Activated T-helper 1 cell treated with anti-CD3 and anti-CD28 coated beads, Interleukin-12 subunit alpha, Interleukin-12 subunit beta, Interleukin-2, Interleukin-4 antibody, amounts not matched to agents 30 ng/mL and 10 ng/mL and 1 ng/mL, durations not matched to agents 14 hours and 24 hours and 36 hours (primary cell): ENCODE measurements around the gene RAC2. TPM values are rescaled to one million over a fixed set of nuclear protein-coding genes. Genes with fewer than 3 reads are reported as not detected.

ENCODE experiments used
- DNase-seq: peaks from one replicate; pipeline ENCODE4 v3.0.0; 2021; ENCODE audit warnings: low spot score
- H3K27ac Mint-ChIP-seq: one replicate; pipeline ENCODE4 v1.8.0; 2021; ENCODE audit warnings: mild to moderate bottlenecking, mixed read lengths
- H3K27me3 Mint-ChIP-seq: one replicate; pipeline ENCODE4 v1.8.0; 2022; ENCODE audit warnings: mild to moderate bottlenecking, moderate library complexity, mixed read lengths; ENCODE audit not compliant: insufficient read depth
- H3K36me3 Mint-ChIP-seq: one replicate; pipeline ENCODE4 v1.8.0; 2021; ENCODE audit warnings: low read depth, mixed read lengths
- H3K4me1 Mint-ChIP-seq: one replicate; pipeline ENCODE4 v1.8.0; 2021; ENCODE audit warnings: low read depth, mixed read lengths
- H3K4me3 Mint-ChIP-seq: one replicate; pipeline ENCODE4 v1.8.0; 2021; ENCODE audit warnings: mild to moderate bottlenecking, moderate library complexity, mixed read lengths
- H3K9me3 Mint-ChIP-seq: one replicate; pipeline ENCODE4 v1.8.0; 2021; ENCODE audit warnings: mixed read lengths
- intact Hi-C: fragments of 100-400 bp; cut with micrococcal nuclease; formaldehyde crosslinking; loops from one replicate; pipeline ENCODE4 v1.15.1; 2024
- total RNA-seq: library from RNA; stranded (reverse); gene quantifications from 2 replicates; pipeline ENCODE4 v1.2.3, GENCODE V29; 2022

RAC2 gene
- total RNA-seq, 1 donor from 2014 or later: 614 TPM

- DNase-seq: no peak
- intact Hi-C loops: no loop called here
- Mint-ChIP-seq H3K36me3 (peaks cover 79% of the 10 kb centered on the region), H3K9me3 (peaks cover 4% of the 10 kb centered on the region), H3K27me3 (no peaks in the 10 kb centered on the region), H3K4me1 (peaks cover 90% of the 10 kb centered on the region), H3K27ac (peak overlapping the region; percentile 91), H3K4me3 (no peak overlapping the region)
These were observed 17.6 kb downstream of the RAC2 start for GRCh38 chr22:37226514-37226913.

GRCh38 chr22:37226087-37226486 is 18.0 kb downstream of the RAC2 start:
- intact Hi-C loops: no loop called here
- peaks cover 79% of the 10 kb centered on the region for H3K36me3 Mint-ChIP-seq
- H3K4me1 Mint-ChIP-seq: peaks cover 90% of the 10 kb centered on the region
- no peaks in the 10 kb centered on the region for H3K27me3 Mint-ChIP-seq
- peaks cover 8% of the 10 kb centered on the region for H3K9me3 Mint-ChIP-seq
- no peak overlapping the region for H3K4me3 Mint-ChIP-seq
- peak overlapping the region; percentile 91 for H3K27ac Mint-ChIP-seq
- DNase-seq: no peak

DNA sequence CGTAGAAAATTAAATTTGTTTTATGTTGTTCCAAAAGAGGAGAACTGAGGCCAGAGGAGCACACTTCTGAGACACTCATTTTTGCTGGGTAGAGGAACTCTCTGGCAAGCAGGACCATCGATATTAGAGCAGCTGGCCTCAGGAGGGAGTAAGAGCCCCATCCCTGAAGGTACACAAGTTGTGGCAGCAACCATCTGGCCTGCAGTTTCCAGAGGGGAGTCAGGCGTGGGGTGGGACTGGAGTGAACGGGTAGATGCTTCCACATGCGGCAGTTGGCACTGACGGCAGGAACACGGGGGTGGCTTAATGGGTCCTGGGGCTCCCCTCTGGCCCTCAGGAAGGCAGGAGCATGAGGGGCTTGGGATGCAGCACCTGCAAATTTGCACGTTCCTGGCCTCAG is 18.6 kb downstream of the RAC2 start:
- Mint-ChIP-seq H3K27ac (peak overlapping the region; percentile 91), H3K4me1 (peaks cover 90% of the 10 kb centered on the region), H3K4me3 (no peak overlapping the region), H3K9me3 (peaks cover 13% of the 10 kb centered on the region), H3K27me3 (no peaks in the 10 kb centered on the region), H3K36me3 (peaks cover 80% of the 10 kb centered on the region)
- no peak for DNase-seq
- intact Hi-C loops: no loop called here

GRCh38 chr22:37224757-37225420 is 19.2 kb downstream of the RAC2 start:
- Mint-ChIP-seq H3K4me3 (peak overlapping the region; percentile 46), H3K4me1 (peaks cover 89% of the 10 kb centered on the region), H3K9me3 (peaks cover 13% of the 10 kb centered on the region), H3K27me3 (no peaks in the 10 kb centered on the region), H3K36me3 (peaks cover 81% of the 10 kb centered on the region), H3K27ac (peak overlapping the region; percentile 91)
- intact Hi-C loops: no loop called here
- DNase-seq: no peak

DNA sequence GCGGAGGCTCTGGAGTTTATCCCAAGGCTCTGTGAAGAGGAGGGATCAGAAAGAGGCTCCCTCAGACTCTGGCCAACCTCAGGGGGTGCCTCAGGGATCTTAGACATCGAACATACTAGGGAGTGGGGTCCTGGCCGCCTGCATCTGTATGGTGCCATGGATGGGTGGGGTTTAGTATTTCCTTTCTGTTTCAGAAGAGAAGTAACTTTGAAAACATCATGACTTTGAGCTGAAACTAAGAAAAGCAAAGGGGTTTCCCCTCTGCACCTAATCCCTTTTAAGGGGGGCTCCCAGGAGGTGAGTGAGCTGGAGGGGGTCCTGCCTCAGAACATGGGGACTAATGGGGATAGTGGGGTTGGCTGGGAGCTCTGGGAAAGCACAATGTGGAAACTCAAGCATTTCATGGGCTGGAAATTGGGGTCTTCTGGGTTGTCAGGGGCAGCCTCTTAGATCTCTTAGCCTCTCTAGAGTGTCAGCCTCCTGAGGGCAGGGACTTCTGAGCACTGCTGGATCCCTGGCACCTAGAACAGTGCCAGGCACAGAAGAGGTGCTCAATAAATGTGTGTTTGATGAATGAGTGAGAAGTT is 20.0 kb downstream of the RAC2 start:
- Mint-ChIP-seq H3K36me3 (peaks cover 77% of the 10 kb centered on the region), H3K27ac (peak overlapping the region; percentile 93), H3K4me3 (peak overlapping the region; percentile 69), H3K9me3 (peaks cover 13% of the 10 kb centered on the region), H3K4me1 (peaks cover 89% of the 10 kb centered on the region), H3K27me3 (no peaks in the 10 kb centered on the region)
- intact Hi-C loops: no loop called here
- DNase-seq: no peak

DNA sequence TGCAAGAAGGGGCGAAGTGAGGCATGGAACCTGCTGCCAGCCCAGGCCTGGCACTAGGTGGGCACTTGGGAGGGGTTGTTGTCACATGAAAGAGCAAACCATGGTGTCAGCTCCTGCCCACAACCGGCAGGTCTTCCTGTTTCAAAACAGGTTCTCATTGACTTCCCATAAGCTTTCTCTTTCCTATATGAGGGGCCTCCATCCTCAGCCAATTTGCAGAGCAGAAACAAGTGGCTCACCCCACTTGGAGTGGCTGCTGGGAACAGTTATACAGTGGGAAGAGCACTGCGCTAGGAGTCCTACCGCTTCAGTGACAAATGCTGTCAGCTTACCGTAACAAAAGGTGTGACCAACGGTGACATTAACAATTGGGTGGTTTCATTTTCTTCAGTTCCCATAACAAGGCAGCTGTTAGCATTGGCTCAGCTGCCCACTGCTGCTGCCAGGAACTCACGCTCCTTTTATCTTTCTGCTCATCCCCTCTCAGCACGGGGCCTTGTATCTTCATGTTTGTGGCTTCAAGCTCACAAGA is 21.6 kb downstream of the RAC2 start:
- intact Hi-C loops: no loop called here
- no peaks in the 10 kb centered on the region for H3K27me3 Mint-ChIP-seq
- DNase-seq: peak; percentile 56
- H3K4me3 Mint-ChIP-seq: peak overlapping the region; percentile 69
- peaks cover 13% of the 10 kb centered on the region for H3K9me3 Mint-ChIP-seq
- peaks cover 90% of the 10 kb centered on the region for H3K4me1 Mint-ChIP-seq
- peak overlapping the region; percentile 93 for H3K27ac Mint-ChIP-seq
- H3K36me3 Mint-ChIP-seq: peaks cover 72% of the 10 kb centered on the region

GRCh38 chr22:37221424-37222333 is 22.4 kb downstream of the RAC2 start:
- Mint-ChIP-seq H3K27ac (peak overlapping the region; percentile 93), H3K4me3 (peak overlapping the region; percentile 69), H3K9me3 (peaks cover 13% of the 10 kb centered on the region), H3K36me3 (peaks cover 73% of the 10 kb centered on the region), H3K4me1 (peaks cover 92% of the 10 kb centered on the region), H3K27me3 (no peaks in the 10 kb centered on the region)
- intact Hi-C loops: no loop called here
- no peak for DNase-seq

GRCh38 chr22:37220543-37220981 is 23.5 kb downstream of the RAC2 start:
- no peak for DNase-seq
- Mint-ChIP-seq H3K27ac (peak overlapping the region; percentile 96), H3K4me3 (peak overlapping the region; percentile 79), H3K9me3 (peaks cover 13% of the 10 kb centered on the region), H3K4me1 (peaks cover 83% of the 10 kb centered on the region), H3K36me3 (peaks cover 63% of the 10 kb centered on the region), H3K27me3 (no peaks in the 10 kb centered on the region)
- intact Hi-C loops: no loop called here

- DNase-seq: no peak
- H3K27ac Mint-ChIP-seq: peak overlapping the region; percentile 96
- H3K4me1 Mint-ChIP-seq: peaks cover 74% of the 10 kb centered on the region
- H3K4me3 Mint-ChIP-seq: peak overlapping the region; percentile 79
- no peaks in the 10 kb centered on the region for H3K27me3 Mint-ChIP-seq
- H3K36me3 Mint-ChIP-seq: peaks cover 55% of the 10 kb centered on the region
- peaks cover 13% of the 10 kb centered on the region for H3K9me3 Mint-ChIP-seq
- intact Hi-C loops: loop anchor here (1.0 to 2.0 kb wide), 7 partner anchors 11 to 443 kb away; partner anchors contain the start of gene IFT27
These were observed 24.5 kb downstream of the RAC2 start for GRCh38 chr22:37219533-37219932.

GRCh38 chr22:37218771-37219411 is 25.2 kb downstream of the RAC2 start:
- Mint-ChIP-seq H3K27me3 (no peaks in the 10 kb centered on the region), H3K4me3 (peak overlapping the region; percentile 79), H3K36me3 (peaks cover 49% of the 10 kb centered on the region), H3K9me3 (peaks cover 13% of the 10 kb centered on the region), H3K27ac (peak overlapping the region; percentile 96), H3K4me1 (peaks cover 68% of the 10 kb centered on the region)
- peak; percentile 72 for DNase-seq
- intact Hi-C loops: loop anchor here (1.0 to 2.0 kb wide), 7 partner anchors 11 to 443 kb away; partner anchors contain the start of gene IFT27

DNA sequence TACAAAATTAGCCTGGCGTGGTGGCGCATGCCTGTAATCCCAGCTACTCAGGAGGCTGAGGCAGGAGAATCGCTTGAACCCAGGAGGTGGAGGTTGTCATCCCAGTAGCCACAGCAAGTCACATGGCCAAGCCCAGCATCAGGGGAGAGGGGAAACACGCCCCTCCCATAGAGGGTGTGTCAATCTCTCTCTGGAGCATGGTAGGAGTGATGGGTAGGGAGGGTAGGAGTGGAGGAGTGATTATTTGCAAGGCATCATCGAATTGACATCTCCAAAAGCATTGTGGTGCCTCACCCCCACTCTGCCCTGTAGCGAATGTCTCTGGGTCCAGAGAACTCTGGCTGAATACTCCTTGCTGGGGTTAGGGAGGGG is 25.7 kb downstream of the RAC2 start:
- H3K27me3 Mint-ChIP-seq: no peaks in the 10 kb centered on the region
- H3K27ac Mint-ChIP-seq: peak overlapping the region; percentile 96
- H3K9me3 Mint-ChIP-seq: peaks cover 13% of the 10 kb centered on the region
- H3K36me3 Mint-ChIP-seq: peaks cover 47% of the 10 kb centered on the region
- H3K4me1 Mint-ChIP-seq: peaks cover 63% of the 10 kb centered on the region
- intact Hi-C loops: loop anchor here (2.0 kb wide), 2 partner anchors 56 to 68 kb away; no protein-coding TSS in a partner anchor
- DNase-seq: no peak
- H3K4me3 Mint-ChIP-seq: peak overlapping the region; percentile 79

- Mint-ChIP-seq H3K27ac (no peak overlapping the region), H3K27me3 (no peaks in the 10 kb centered on the region), H3K4me1 (peaks cover 38% of the 10 kb centered on the region), H3K4me3 (no peak overlapping the region), H3K9me3 (peaks cover 3% of the 10 kb centered on the region), H3K36me3 (peaks cover 26% of the 10 kb centered on the region)
- DNase-seq: no peak
- intact Hi-C loops: no loop called here
These were observed 28.2 kb downstream of the RAC2 start for GRCh38 chr22:37215890-37216289.
